Ecto neural progenitor cell (in vitro differentiated cells): ENCODE measurements around the gene FRK.

Source experiments
- DNase-seq: peaks from one replicate; pipeline ENCODE4 v3.0.0-alpha.2; 2018; ENCODE audit warnings: low spot score

FRK gene

GRCh38 chr6:116034327-116034726, 26.4 kb downstream of the FRK start:
- no peak for DNase-seq

DNA sequence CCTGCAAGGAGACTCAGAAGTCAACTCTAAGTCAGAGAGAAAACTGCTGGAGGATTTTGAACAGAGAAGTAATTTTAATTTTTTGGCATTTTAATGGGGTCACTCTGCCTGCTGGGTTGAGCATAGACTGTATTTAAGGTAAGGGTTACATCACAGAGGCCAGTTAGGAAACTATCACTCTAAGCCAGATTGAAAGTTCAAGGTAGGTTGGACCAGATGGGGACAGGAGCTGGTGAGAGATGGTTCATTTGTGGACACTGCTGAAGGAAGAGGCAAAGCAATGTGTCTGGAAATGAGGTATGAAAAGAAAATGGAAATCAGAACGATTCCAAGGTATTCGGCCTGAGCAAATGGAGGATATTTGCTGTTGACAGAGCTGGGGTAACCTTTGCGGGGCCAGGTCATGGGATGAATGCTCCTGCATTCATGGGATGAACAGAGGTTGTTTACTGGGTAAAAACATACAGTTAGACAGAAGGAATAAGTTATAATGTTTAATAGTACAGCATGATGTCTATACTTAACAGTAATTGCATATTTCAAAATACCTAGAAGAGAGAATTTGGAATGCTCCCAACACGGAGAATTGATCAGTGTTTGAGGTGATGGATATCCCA, 26.9 kb downstream of the FRK start:
- no peak for DNase-seq

GRCh38 chr6:116030770-116031169, 29.9 kb downstream of the FRK start:
- DNase-seq = no peak

DNA sequence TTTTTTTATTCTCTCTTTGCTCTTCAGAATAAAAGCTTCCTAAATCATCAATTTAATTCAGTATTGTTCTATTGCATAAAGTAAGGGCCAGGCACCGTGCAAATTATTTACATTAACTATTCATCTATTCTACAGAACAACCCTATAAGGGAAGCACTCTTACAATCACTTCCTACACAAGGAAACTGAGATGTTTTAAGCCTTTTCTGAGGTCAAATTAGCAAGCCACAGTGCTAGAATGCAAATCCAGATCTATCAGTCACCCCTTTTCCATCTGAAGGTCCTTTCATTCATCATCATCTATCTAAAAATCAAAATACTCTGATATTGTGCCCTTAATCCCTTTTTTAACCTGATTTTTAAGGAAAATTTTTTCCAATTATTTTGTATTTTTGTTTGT, 31.2 kb downstream of the FRK start:
- DNase-seq = no peak

DNA sequence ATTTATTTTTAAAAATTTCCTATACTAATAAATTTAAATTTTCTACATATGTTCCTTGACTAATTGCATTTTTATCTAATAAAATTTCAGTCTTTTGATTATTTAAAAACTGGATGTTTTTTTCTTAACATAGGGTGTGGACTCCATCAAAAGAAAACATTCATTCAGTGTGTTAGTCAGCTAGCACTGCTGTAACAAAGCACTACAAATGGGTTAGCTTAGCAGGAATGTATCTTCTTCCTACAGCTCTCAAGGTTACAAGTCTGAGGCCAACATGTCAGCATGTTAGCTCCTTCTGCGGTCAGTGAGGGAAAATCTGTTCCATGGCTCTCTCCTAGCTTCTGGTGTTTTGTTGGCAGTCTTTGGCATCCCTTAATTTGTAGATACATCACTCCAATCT, 32.5 kb downstream of the FRK start:
- DNase-seq = no peak

GRCh38 chr6:116027801-116028200, 32.9 kb downstream of the FRK start:
- no peak for DNase-seq

DNA sequence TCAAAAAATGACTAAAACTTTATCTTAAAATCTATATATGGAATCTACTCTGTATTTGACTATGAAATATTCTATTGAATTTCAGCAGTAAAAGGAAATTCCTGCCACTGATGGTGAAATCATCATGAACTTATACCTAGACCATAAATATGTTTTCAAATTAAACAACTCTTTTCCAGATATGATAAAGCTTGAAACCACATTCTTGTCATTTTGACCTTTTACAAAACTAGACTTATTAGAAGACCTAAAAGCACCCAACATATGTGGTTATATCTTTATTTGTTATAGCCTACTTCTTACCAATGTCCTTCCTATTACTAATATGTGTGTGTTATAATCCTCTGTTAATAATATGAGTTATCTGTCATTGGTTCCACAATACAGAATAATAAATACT, 35.3 kb downstream of the FRK start:
- DNase-seq = no peak

DNA sequence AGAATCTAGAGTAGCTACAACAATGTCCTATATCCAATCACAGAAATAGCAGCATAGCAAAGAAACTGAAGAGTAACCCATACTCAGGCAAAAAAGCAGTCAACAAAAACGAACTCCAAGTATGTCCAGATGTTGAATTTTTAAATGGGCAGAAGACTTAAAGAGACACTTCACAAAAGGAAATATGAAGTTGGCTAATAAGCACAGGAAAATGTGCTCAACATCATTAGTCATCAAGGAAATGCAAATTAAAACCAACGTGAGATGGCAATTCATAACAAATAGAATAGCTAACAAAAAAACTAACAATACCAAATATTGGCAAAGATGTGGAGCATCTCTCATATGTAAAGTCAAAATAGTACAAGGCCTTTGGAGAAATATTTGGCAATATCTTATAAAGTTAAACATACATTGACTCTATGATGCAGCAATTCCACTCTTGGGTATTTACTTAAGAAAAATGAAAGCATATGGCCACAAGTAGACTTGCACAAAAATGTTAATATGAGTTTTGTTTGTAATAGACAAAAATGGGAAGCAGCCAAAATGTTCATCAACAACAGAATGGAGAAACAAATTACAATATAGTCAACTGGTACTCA, 37.7 kb downstream of the FRK start:
- no peak for DNase-seq

GRCh38 chr6:116020738-116021137, 40.0 kb downstream of the FRK start:
- DNase-seq = no peak

- no peak for DNase-seq
Observed at GRCh38 chr6:116019428-116019827, 41.3 kb downstream of the FRK start.

- DNase-seq = no peak
Observed at GRCh38 chr6:116018976-116019375, 41.7 kb downstream of the FRK start.

DNA sequence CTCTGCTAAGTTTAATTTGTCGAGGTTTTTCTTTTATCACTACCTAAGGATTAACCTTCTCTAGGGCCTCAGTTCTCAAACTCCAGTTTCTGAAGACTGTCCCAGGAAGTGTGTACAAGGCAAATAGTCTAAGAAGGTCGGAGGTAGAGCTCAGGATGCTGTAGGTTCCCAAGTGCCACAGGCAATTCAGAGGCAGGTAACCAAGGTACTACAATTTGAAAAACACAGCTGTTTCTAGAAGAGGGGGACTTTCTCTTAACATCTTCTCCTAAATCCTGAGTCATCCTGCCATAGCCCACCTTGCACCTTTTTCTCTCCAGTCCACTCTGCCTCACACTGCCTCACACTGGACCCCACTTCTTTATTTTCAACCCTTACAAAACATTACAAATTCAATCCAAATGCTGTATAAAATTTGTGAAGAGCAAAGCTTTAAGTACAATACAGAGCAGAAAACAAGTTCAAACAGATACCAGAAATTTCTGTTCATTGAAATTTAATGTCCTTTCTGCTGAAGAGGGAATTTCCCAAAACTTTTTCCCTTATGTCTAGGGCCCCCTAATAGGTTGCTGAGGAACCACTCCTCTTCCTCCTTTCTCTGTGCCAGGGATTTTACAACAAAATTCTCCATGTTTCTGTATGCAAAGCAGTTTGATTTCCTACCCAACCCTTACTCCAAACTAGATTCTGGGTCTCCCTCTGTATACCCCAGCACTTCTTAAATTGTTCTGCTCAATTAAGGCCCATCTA, 43.0 kb downstream of the FRK start:
- DNase-seq = no peak

- DNase-seq = no peak
Observed at GRCh38 chr6:116016846-116017545, 43.7 kb downstream of the FRK start.

GRCh38 chr6:116015983-116016382, 44.7 kb downstream of the FRK start:
- no peak for DNase-seq

GRCh38 chr6:116015561-116015960, 45.1 kb downstream of the FRK start:
- no peak for DNase-seq

DNA sequence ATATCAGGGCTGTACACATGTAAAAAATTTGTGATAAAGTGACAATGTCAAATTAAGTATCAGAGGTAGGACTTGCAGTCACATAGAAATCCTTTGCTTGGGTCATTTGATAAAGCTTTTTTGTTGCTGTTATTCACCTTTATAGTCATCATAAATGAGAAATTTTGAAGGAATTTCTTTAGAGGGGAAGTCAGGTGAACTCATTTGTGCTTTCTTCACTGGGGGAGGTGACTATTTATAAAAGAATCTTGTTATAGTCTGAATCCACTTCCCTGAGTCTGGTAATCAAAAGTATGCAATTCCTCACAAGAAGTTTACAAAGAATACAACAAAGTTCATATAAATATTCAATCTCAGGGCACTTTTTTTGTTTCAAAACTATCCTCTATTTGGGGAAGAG, 47.7 kb downstream of the FRK start:
- DNase-seq = no peak

GRCh38 chr6:116012471-116012949, 48.2 kb downstream of the FRK start:
- no peak for DNase-seq

GRCh38 chr6:116011520-116011919, 49.2 kb downstream of the FRK start:
- DNase-seq = no peak

DNA sequence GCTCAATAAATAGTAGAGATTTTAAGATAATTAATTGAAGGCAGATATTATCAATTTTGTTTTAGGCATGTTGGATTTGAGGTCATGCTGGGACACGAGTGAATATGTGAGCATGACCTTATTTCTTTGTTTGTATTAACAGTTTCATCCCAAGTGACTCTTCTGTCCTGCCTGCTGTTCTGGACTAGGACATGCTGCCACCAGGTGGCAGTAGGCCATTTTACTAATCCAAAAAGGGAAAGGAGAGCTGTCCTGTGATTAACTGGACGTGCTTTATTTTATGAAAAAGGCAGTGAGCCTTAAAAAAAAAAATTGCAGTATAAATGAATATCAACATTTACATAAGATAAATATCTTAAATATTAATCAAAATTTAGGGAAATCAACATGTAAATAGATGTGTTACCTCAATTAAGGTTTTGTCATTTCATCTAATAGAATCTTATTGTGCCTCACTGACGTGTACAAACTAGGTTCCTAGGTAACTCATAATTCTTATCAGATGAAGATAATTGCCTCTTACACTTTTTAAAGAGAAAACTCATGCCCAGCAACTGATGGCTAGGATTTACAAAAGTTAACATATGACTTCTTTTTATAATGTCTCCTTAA, 49.8 kb downstream of the FRK start:
- DNase-seq = peak; percentile 55

GRCh38 chr6:116010386-116010785, 50.3 kb downstream of the FRK start:
- DNase-seq = no peak

GRCh38 chr6:116008470-116009243, 52.0 kb downstream of the FRK start:
- peak; percentile 43 for DNase-seq
